Tibial nerve (tissue), 4 donors: Measurements from ENCODE around the gene MRPL51. TPM values are rescaled to one million over a fixed set of nuclear protein-coding genes. Genes with fewer than 3 reads are reported as not detected.

ENCODE experiments used
- DNase-seq, 2 donors: peaks; one replicate each; pipeline ENCODE4 v3.0.0-alpha.2; 2019; ENCODE audit warnings: low spot score in 2 of 2
- H3K27ac ChIP-seq, 4 donors: fragments of 200-600 bp; sonication (generic) in 3 of 4; one replicate each; pipeline ENCODE4 v1.5.1; 2017 to 2019; ENCODE audit warnings: mild to moderate bottlenecking in 1 of 4
- H3K27me3 ChIP-seq, 2 donors: fragments of 200-600 bp; sonication (generic) in 1 of 2; one replicate each; pipeline versions ENCODE4 v1.5.1 to v1.6.0; 2017 to 2019
- H3K36me3 ChIP-seq, 3 donors: fragments of 200-600 bp; sonication (generic); one replicate each; pipeline ENCODE4 v1.5.1; 2018 to 2019
- H3K4me1 ChIP-seq, 4 donors: fragments of 200-600 bp; sonication (generic) in 3 of 4; one replicate each; pipeline ENCODE4 v1.5.1; 2017 to 2019
- H3K4me3 ChIP-seq, 4 donors: fragments of 200-600 bp; sonication (generic) in 3 of 4; one replicate each; pipeline ENCODE4 v1.5.1; 2017 to 2019; ENCODE audit warnings: mild to moderate bottlenecking in 1 of 4, moderate library complexity in 1 of 4
- H3K9me3 ChIP-seq, 4 donors: fragments of 200-600 bp; sonication (generic) in 3 of 4; one replicate each; pipeline ENCODE4 v1.5.1; 2017 to 2019
- CTCF ChIP-seq, 5 experiments: fragments of 200-600 bp in 3 of 5; fragments of 450-650 bp in 2 of 5; sonication (generic) in 3 of 5; IDR thresholded peaks; one replicate each; pipeline ENCODE4 v1.5.1; 2016 to 2019; ENCODE audit warnings: antibody characterized with exemption in 5 of 5, mild to moderate bottlenecking in 3 of 5, moderate library complexity in 2 of 5
- EP300 ChIP-seq, 2 donors: sonication (generic); formaldehyde crosslinking; IDR thresholded peaks; one replicate each; pipeline ENCODE4 v1.6.1; 2017; ENCODE audit warnings: antibody characterized with exemption in 2 of 2, mild to moderate bottlenecking in 1 of 2
- POLR2A ChIP-seq, 2 donors: fragments of 450-650 bp; IDR thresholded peaks; one replicate each; pipeline ENCODE4 v1.6.1; 2017; ENCODE audit warnings: antibody characterized with exemption in 2 of 2, mild to moderate bottlenecking in 2 of 2, moderate library complexity in 2 of 2
- WGBS, 2 donors: methylation state at CpG; one replicate each; pipeline ENCODE4 v1.1.5; 2018; 5-methylcytosine and 5-hydroxymethylcytosine counted together
- total RNA-seq, 4 donors: library from RNA; depleted of rRNA; stranded (reverse); fragments of >200 nt; gene quantifications; one replicate each; pipeline ENCODE4 v1.1.0, GENCODE V29; 2016

The MRPL51 gene
- total RNA-seq, 4 donors from 2014 or later, result 47.4 to 127 (median 89.0) TPM

- Histone ChIP-seq H3K4me1 (no peaks in the 10 kb centered on the region), H3K36me3 (peaks cover 0 to 100% (median 44%) of the 10 kb centered on the region in 3 donors), H3K27ac (no peak overlapping the region), H3K9me3 (no peaks in the 10 kb centered on the region), H3K27me3 (no peaks in the 10 kb centered on the region), H3K4me3 (no peak overlapping the region)
- no peak for TF ChIP-seq CTCF (IDR thresholded peaks at IDR 0.05)
- DNase-seq, result no peak
- 90 to 93% methylated on average over 7 of the region's 7 CpGs for WGBS, 2 donors
These were observed 33.1 kb upstream of the MRPL51 start for GRCh38 chr12:6526201-6526600.

GRCh38 chr12:6524648-6525047 lies 31.6 kb upstream of the MRPL51 start:
- 86 to 91% methylated on average over 5 of the region's 5 CpGs for WGBS, 2 donors
- Histone ChIP-seq H3K36me3 (peaks cover 5 to 99% (median 50%) of the 10 kb centered on the region in 3 donors), H3K27ac (no peak overlapping the region), H3K9me3 (no peaks in the 10 kb centered on the region), H3K27me3 (no peaks in the 10 kb centered on the region), H3K4me1 (no peaks in the 10 kb centered on the region), H3K4me3 (no peak overlapping the region)
- TF ChIP-seq CTCF (IDR thresholded peaks at IDR 0.05) (no peak), EP300 (IDR thresholded peaks at IDR 0.05) (no peak), POLR2A (IDR thresholded peaks at IDR 0.05) (no peak)
- no peak for DNase-seq

GRCh38 chr12:6523708-6524107 lies 30.6 kb upstream of the MRPL51 start:
- H3K4me1 ChIP-seq, result no peaks in the 10 kb centered on the region
- WGBS, 2 donors, result 85 to 86% methylated on average over 3 of the region's 3 CpGs
- DNase-seq, result no peak
- no peaks in the 10 kb centered on the region for H3K9me3 ChIP-seq
- H3K27me3 ChIP-seq, result no peaks in the 10 kb centered on the region
- no peak overlapping the region for H3K4me3 ChIP-seq
- no peak overlapping the region for H3K27ac ChIP-seq
- H3K36me3 ChIP-seq, result peaks cover 5 to 99% (median 42%) of the 10 kb centered on the region in 3 donors
- no peak for TF ChIP-seq POLR2A (IDR thresholded peaks at IDR 0.05)
- no peak for TF ChIP-seq EP300 (IDR thresholded peaks at IDR 0.05)
- no peak for TF ChIP-seq CTCF (IDR thresholded peaks at IDR 0.05)

- no peak for TF ChIP-seq EP300 (IDR thresholded peaks at IDR 0.05)
- TF ChIP-seq CTCF (IDR thresholded peaks at IDR 0.05), result no peak
- no peak for TF ChIP-seq POLR2A (IDR thresholded peaks at IDR 0.05)
- DNase-seq, result no peak
- Histone ChIP-seq H3K27ac (no peak overlapping the region), H3K36me3 (peaks cover 5 to 99% (median 38%) of the 10 kb centered on the region in 3 donors), H3K27me3 (no peaks in the 10 kb centered on the region), H3K4me3 (no peak overlapping the region), H3K4me1 (no peaks in the 10 kb centered on the region), H3K9me3 (no peaks in the 10 kb centered on the region)
- 82 to 83% methylated on average over 10 of the region's 10 CpGs for WGBS, 2 donors
These were observed 29.1 kb upstream of the MRPL51 start for GRCh38 chr12:6522193-6522592.

GRCh38 chr12:6520186-6520585 lies 27.1 kb upstream of the MRPL51 start:
- no peaks in the 10 kb centered on the region for H3K9me3 ChIP-seq
- H3K36me3 ChIP-seq, result peaks cover 5 to 99% (median 28%) of the 10 kb centered on the region in 3 donors
- no peak for DNase-seq
- TF ChIP-seq POLR2A (IDR thresholded peaks at IDR 0.05) (no peak), CTCF (IDR thresholded peaks at IDR 0.05) (no peak), EP300 (IDR thresholded peaks at IDR 0.05) (no peak)
- no peak overlapping the region for H3K4me3 ChIP-seq
- no peaks in the 10 kb centered on the region for H3K27me3 ChIP-seq
- no peaks in the 10 kb centered on the region for H3K4me1 ChIP-seq
- 78 to 88% methylated on average over 3 of the region's 3 CpGs for WGBS, 2 donors
- H3K27ac ChIP-seq, result no peak overlapping the region
